Gastrocnemius medialis (tissue), 4 donors: Measurements from ENCODE around the gene NOBOX. TPM values are rescaled to one million over a fixed set of nuclear protein-coding genes. Genes with fewer than 3 reads are reported as not detected.

ENCODE experiments used
- total RNA-seq, 4 donors: library from RNA; depleted of rRNA; stranded (reverse); fragments of >200 nt; gene quantifications; one replicate each; pipeline versions ENCODE4 v1.1.0 to v1.2.3, GENCODE V29; 2016

NOBOX gene
- total RNA-seq, 4 donors from 2014 or later = not detected

Other genes starting within 250 kb of the NOBOX start
- not detected for gene CTAGE4, start 220.2 kb downstream of the NOBOX start, total RNA-seq
- under 1 TPM in 3 of 4 donors, not detected in 1; 0.15 to 0.76 (median 0.18) TPM for gene ARHGEF35, start 207.9 kb downstream of the NOBOX start, total RNA-seq
- under 1 TPM in 1 of 4 donors, not detected in 3; 0.33 TPM for gene OR2A42, start 164.1 kb downstream of the NOBOX start, total RNA-seq
- under 1 TPM in 2 of 4 donors, not detected in 2; 0.17 to 0.75 TPM for gene OR2A7, start 138.9 kb downstream of the NOBOX start, total RNA-seq
- gene CTAGE8, start 134.4 kb downstream of the NOBOX start, total RNA-seq = under 1 TPM in 1 of 4 donors, not detected in 3; 0.10 TPM
- under 1 TPM in 1 of 4 donors, not detected in 3; 0.35 TPM for gene OR2A1, start 91.3 kb downstream of the NOBOX start, total RNA-seq
- under 1 TPM; 0.15 to 0.69 (median 0.53) TPM for gene ARHGEF5, start 48.3 kb downstream of the NOBOX start, total RNA-seq